Umbilical cord (tissue), 2 donors: Measurements from ENCODE around the gene MYRIP. TPM values are rescaled to one million over a fixed set of nuclear protein-coding genes. Genes with fewer than 3 reads are reported as not detected.
A peak's percentile ranks its signal among the peaks of the same experiment; 100 is the strongest.
"Not testable (repeated sequence)": the region's sequence is repeated elsewhere in the genome, so short reads cannot be mapped to it uniquely, and the experiment has no call there.

Experiments
- DNase-seq: peaks from one replicate; pipeline ENCODE4 v3.0.0-alpha.2; 2015; ENCODE audit warnings: low spot score
- total RNA-seq: library from RNA; depleted of rRNA; stranded (reverse); fragments of >200 nt; gene quantifications from one replicate; pipeline ENCODE4 v1.2.3, GENCODE V29; 2014; ENCODE audit warnings: low replicate concordance; ENCODE audit not compliant: insufficient read depth

MYRIP gene
- total RNA-seq, 1 donor from 2014 or later: 1.2 TPM

GRCh38 chr3:39806820-39807219 is 2.6 kb upstream of the MYRIP start:
- DNase-seq: no peak

- DNase-seq: peak; percentile 12
These were observed 785 bp upstream of the MYRIP start for GRCh38 chr3:39808467-39809180.

- DNase-seq: no peak
These were observed 686 bp downstream of the MYRIP start for GRCh38 chr3:39809995-39810595.

GRCh38 chr3:39810647-39811161 is 1.3 kb downstream of the MYRIP start:
- DNase-seq: no peak

GRCh38 chr3:39811561-39811960 is 2.2 kb downstream of the MYRIP start:
- DNase-seq: no peak

GRCh38 chr3:39812537-39812936 is 3.1 kb downstream of the MYRIP start:
- DNase-seq: no peak

GRCh38 chr3:39814007-39814406 is 4.6 kb downstream of the MYRIP start:
- DNase-seq: no peak

GRCh38 chr3:39819899-39820298 is 10.5 kb downstream of the MYRIP start:
- no peak for DNase-seq

GRCh38 chr3:39833764-39834163 is 24.4 kb downstream of the MYRIP start:
- not testable (repeated sequence) for DNase-seq

- DNase-seq: no peak
These were observed 30.1 kb downstream of the MYRIP start for GRCh38 chr3:39839484-39839883.

- DNase-seq: no peak
These were observed 34.0 kb downstream of the MYRIP start for GRCh38 chr3:39843440-39843839.

- no peak for DNase-seq
These were observed 39.0 kb downstream of the MYRIP start for GRCh38 chr3:39848365-39848764.

GRCh38 chr3:39849992-39850715 is 40.7 kb downstream of the MYRIP start:
- DNase-seq: no peak

- no peak for DNase-seq
These were observed 41.3 kb downstream of the MYRIP start for GRCh38 chr3:39850716-39851032.

GRCh38 chr3:39855517-39855916 is 46.1 kb downstream of the MYRIP start:
- no peak for DNase-seq

GRCh38 chr3:39869890-39870289 is 60.5 kb downstream of the MYRIP start:
- DNase-seq: no peak

- DNase-seq: no peak
These were observed 61.3 kb downstream of the MYRIP start for GRCh38 chr3:39870706-39871105.

- DNase-seq: no peak
These were observed 70.2 kb downstream of the MYRIP start for GRCh38 chr3:39879581-39879980.

- no peak for DNase-seq
These were observed 72.7 kb downstream of the MYRIP start for GRCh38 chr3:39882111-39882510.

- no peak for DNase-seq
These were observed 82.7 kb downstream of the MYRIP start for GRCh38 chr3:39892068-39892467.

GRCh38 chr3:39896184-39896583 is 86.8 kb downstream of the MYRIP start:
- DNase-seq: no peak

GRCh38 chr3:39900462-39901002 is 91.1 kb downstream of the MYRIP start:
- DNase-seq: no peak
